Omental fat pad (tissue), 4 donors: Measurements from ENCODE around the gene DDX42. TPM values are rescaled to one million over a fixed set of nuclear protein-coding genes. Genes with fewer than 3 reads are reported as not detected.
"Not testable (repeated sequence)": the region's sequence is repeated elsewhere in the genome, so short reads cannot be mapped to it uniquely, and the experiment has no call there.

Source experiments
- ATAC-seq: fragments of 150-250 bp; one replicate; pipeline ENCODE4 v1.9.1; 2016; ENCODE audit warnings: mild to moderate bottlenecking, moderate library complexity; ENCODE audit not compliant: low FRiP score
- DNase-seq: peaks from one replicate; pipeline ENCODE4 v3.0.0-alpha.2; 2019; ENCODE audit warnings: low spot score
- CTCF ChIP-seq, 3 donors: fragments of 450-650 bp; IDR thresholded peaks; one replicate each; pipeline ENCODE4 v1.5.1; 2016 to 2017; ENCODE audit warnings: antibody characterized with exemption in 3 of 3, mild to moderate bottlenecking in 3 of 3, moderate library complexity in 2 of 3
- total RNA-seq, 4 donors: library from RNA; depleted of rRNA; stranded (reverse); fragments of >200 nt; gene quantifications; one replicate each; pipeline ENCODE4 v1.1.0, GENCODE V29; 2016

The DDX42 gene
- total RNA-seq, 4 donors from 2014 or later = 87.2 to 150 (median 112) TPM

GRCh38 chr17:63786971-63787711 lies 13.2 kb downstream of the DDX42 start:
- TF ChIP-seq CTCF (IDR thresholded peaks at IDR 0.05) = no peak
- DNase-seq (no peak), ATAC-seq (no peak)

GRCh38 chr17:63790057-63790456 lies 16.1 kb downstream of the DDX42 start:
- no peak for TF ChIP-seq CTCF (IDR thresholded peaks at IDR 0.05)
- ATAC-seq (no peak), DNase-seq (no peak)

- TF ChIP-seq CTCF (IDR thresholded peaks at IDR 0.05) = no peak
- ATAC-seq (no peak), DNase-seq (no peak)
Observed at GRCh38 chr17:63792055-63792729, 18.2 kb downstream of the DDX42 start.

- not testable (repeated sequence) for DNase-seq, ATAC-seq
Observed at GRCh38 chr17:63796375-63796774, 22.4 kb downstream of the DDX42 start.

GRCh38 chr17:63798572-63799106 lies 24.7 kb downstream of the DDX42 start:
- ATAC-seq (no peak), DNase-seq (no peak)
- no peak for TF ChIP-seq CTCF (IDR thresholded peaks at IDR 0.05)

- ATAC-seq (no peak), DNase-seq (no peak)
- TF ChIP-seq CTCF (IDR thresholded peaks at IDR 0.05) = no peak
Observed at GRCh38 chr17:63800783-63801182, 26.8 kb downstream of the DDX42 start.

GRCh38 chr17:63804328-63804727 lies 30.4 kb downstream of the DDX42 start:
- no peak for TF ChIP-seq CTCF (IDR thresholded peaks at IDR 0.05)
- DNase-seq = no peak

More at GRCh38 chr17:63804328-63804727, 30.4 kb downstream of the DDX42 start:
- no peak for ATAC-seq
